GM11168 (cell line): ENCODE data around the gene U2SURP.

ENCODE experiments used
- in situ Hi-C: fragments of 300-500 bp; cut with MboI; formaldehyde crosslinking; loops from one replicate; pipeline ENCODE4 v1.12.0; 2022; ENCODE audit warnings: low sequenced_read_pairs; ENCODE audit not compliant: unreplicated experiment

U2SURP gene

DNA sequence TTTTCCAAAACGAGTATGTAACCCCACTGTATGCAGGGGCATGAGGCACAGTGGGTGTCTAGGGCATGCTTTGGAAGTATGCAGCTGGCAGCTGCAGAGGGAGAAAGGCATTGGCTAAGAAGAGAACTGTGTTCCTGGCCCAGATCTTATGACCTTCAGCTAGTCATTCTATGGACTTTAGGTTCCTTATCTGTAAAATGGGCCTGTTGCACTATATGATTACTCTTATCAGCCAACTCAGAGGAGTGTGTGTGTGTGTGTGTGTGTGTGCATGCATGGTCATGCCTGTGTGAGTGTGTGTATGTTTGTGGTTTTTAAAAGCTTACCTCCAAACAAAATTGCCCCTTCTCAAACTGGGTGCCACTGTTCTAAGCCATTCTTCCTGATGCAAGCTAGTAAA is 90.8 kb downstream of the U2SURP start:
- in situ Hi-C loops, result no loop called here

DNA sequence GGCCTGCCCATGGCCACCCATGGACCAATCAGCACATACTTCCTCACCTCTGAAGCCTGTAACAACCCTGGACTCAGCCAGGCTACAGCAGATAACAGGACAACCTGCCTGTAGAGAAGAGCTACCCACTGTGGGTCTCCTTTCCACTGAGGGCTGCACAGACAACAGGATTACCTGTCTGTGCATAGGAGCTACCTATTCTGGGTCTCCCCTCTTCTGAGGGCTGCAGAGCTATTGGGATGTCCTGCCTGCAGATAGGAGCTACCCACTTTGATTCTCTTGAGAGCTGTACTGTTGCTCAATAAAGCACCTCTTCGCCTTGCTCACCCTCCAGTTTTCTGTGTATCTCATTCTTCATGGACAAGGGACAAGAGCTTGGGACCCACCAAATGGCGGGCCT is 94.4 kb downstream of the U2SURP start:
- in situ Hi-C loops, result no loop called here

DNA sequence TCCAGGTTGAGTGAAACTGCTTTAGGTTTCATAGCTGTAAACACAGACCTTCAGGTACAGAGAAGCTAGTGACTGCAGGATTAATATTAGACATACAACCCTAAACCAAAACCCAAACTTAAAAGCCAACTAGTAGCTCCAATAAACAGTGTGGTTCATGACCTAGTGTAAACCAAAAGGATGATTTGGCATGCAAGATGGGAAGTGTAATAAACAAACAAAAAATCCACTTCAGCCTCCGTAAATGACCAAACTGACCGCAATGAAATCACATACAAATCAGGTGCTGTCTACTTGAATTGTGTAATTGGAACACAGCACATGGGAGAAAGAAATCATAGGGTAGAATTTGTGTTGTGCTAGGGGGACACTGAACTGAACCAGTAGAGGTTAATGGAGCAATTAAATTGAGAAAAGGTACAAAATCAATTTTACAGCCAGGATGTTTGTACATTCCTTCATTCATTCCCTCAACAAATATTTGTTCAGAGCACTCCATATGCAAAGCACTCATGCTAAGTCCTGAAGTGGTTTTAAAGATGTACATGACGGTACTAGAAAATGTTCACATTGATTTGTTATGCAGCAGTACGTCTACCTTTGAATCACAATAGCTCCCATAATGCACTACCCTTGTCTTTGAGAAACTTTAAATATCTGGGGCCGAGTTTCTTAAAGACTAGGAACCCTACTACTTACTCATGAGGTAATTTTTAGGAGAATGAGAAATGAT is 96.8 kb downstream of the U2SURP start:
- in situ Hi-C loops, result no loop called here

DNA sequence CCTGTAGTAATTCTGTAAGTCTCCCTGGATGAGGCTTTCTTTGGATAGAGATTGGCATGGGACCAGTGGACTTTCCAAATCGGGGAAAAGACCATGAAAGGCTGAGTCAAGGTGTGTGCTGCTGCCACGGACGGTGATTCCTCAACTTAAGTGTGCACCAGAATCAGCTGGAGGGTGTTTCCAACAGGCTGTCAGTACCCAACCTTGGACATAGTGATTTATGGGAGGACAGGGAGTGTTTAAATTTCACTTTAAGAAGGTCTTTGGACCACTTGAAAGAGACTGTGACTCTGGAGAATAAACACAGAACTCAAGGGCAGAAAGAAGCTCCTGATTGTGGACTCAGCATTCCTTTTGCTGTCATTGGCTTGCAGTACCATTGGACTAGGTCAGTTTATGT is 97.8 kb downstream of the U2SURP start:
- in situ Hi-C loops, result no loop called here

DNA sequence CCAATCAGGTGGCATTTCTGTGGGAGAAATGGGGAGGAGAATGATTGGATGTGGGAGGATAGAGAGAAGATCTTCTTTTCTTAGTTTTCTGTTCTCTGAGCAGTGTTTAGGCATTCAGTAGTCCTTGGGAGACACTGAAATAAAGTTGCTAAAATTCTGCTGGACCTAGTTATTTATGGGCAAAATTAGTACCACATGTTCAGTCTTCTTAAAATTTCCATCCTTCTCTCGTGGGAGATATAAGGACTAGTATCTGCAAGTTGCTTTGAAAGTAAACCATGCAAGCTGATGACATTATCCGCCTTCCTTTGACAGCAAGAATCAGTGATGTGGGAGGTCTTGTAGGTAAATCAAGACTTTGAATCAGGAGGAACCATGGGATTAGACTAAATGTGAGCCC is 98.3 kb downstream of the U2SURP start:
- in situ Hi-C loops, result loop anchor here (25.0 kb wide), 1 partner anchor 563 kb away; no protein-coding TSS in a partner anchor

DNA sequence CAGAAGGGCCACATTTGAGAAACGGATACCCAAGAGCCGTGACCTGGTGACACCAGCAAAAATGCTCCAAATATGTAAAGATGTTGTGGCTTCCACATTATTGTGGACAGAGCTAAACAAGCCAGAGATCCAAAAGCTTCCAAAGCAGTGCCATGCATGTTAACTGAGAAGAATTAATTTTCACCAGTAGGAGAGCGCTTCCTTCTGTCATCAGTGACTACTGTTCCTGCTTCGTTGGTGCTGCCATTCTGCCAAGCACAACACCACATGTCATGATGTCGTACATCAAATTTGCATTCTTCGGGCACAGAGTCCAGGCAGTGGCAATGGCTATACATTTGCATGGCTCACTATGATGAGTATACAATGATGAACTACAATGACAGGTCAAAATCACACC is 99.1 kb downstream of the U2SURP start:
- in situ Hi-C loops, result loop anchor here (25.0 kb wide), 1 partner anchor 562 kb away; no protein-coding TSS in a partner anchor

DNA sequence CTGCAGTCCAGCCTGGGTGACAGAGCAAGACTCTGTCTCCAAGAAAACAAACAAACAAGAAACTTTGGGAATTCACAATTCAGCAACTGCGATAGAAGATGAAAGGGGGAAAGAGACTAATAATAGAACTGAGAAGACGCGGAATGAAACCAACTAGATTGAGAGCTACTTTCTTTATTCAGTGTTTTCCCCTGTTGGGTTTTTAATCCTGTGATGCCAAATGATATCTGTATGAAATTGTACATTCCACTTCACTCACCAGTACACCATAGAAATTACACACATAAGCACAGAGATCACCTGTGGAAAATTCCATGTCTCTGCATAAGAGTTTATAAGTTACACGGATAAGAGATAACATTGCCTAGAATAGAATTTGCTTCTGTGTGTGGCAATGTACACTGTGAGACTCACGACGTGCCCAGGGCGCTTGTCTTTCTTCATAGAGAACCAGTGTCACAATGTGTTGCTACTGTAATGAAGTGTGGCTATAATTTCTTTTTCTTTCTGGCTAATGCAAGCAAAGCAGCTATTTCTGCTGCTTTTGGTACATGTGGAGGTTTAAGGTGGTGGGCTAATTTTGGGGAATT is 100.5 kb downstream of the U2SURP start:
- in situ Hi-C loops, result loop anchor here (25.0 kb wide), 1 partner anchor 560 kb away; no protein-coding TSS in a partner anchor

DNA sequence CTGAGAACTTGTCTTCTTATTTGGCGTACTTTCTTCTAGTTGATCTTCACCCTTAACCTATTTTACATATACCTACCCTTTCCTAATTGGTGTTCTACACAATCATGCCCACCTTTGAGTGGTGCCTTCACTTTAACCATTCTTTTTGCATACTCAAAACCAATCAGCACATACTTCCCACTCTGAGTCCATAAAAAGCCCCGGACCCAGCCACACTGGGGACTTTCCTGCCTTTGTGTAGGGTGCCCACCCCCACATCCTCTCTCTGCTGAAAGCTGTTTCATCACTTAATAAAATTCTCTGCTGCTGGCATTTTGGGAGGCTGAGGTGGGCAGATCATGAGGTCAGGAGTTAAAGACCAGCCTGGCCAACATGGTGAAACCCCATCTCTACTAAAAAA is 102.3 kb downstream of the U2SURP start:
- in situ Hi-C loops, result loop anchor here (25.0 kb wide), 1 partner anchor 559 kb away; no protein-coding TSS in a partner anchor

DNA sequence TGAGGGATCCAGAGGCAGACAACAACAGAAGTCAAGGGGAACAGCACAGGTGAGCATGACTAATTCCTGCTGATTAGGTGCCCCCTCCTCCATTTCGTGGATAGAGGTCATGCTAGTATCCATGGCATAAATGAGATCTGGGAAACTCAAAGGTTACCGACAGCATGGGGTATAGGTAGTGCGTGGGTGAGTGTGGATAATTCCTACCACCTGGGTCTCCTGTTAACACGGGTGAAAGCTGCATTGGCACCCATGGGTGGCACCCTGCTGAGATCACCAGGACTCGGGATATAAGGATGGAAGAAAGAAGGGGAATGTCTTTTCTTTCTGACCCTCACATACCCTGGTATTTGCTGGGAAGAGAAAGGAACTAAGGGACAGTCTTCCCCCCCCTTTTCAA is 103.8 kb downstream of the U2SURP start:
- in situ Hi-C loops, result loop anchor here (25.0 kb wide), 1 partner anchor 557 kb away; no protein-coding TSS in a partner anchor

DNA sequence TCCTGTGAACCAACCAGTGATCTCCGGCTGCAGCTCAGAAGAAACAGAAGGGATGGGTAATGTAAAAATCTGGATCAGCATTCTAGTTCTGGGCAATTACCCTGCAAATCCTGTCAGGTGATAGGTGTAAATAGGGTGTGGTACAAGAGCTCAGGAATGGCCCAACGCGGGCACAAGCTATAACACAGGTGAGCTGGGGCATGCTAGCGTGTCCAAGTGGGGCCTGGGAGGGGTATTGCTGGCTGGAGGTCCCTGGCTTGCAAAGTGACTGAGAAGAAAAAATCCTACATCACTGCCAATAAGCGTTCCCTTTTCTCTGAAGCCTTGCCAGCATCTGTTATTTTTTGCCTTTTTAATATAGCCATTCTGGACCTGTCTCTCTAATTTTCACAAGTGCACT is 108.5 kb downstream of the U2SURP start:
- in situ Hi-C loops, result loop anchor here (25.0 kb wide), 1 partner anchor 552 kb away; no protein-coding TSS in a partner anchor
